ENCODE measurements around the gene TMEM9.
"Not testable (repeated sequence)": the region's sequence is repeated elsewhere in the genome, so short reads cannot be mapped to it uniquely, and the experiment has no call there.

TMEM9 gene

GRCh38 chr1:201172999-201173610, 18.8 kb upstream of the TMEM9 start:
- DNase-seq (ENCODE audit: low read depth), result no peak

- DNase-seq (ENCODE audit: low read depth), result no peak
Observed at GRCh38 chr1:201172326-201172725, 18.1 kb upstream of the TMEM9 start.

DNA sequence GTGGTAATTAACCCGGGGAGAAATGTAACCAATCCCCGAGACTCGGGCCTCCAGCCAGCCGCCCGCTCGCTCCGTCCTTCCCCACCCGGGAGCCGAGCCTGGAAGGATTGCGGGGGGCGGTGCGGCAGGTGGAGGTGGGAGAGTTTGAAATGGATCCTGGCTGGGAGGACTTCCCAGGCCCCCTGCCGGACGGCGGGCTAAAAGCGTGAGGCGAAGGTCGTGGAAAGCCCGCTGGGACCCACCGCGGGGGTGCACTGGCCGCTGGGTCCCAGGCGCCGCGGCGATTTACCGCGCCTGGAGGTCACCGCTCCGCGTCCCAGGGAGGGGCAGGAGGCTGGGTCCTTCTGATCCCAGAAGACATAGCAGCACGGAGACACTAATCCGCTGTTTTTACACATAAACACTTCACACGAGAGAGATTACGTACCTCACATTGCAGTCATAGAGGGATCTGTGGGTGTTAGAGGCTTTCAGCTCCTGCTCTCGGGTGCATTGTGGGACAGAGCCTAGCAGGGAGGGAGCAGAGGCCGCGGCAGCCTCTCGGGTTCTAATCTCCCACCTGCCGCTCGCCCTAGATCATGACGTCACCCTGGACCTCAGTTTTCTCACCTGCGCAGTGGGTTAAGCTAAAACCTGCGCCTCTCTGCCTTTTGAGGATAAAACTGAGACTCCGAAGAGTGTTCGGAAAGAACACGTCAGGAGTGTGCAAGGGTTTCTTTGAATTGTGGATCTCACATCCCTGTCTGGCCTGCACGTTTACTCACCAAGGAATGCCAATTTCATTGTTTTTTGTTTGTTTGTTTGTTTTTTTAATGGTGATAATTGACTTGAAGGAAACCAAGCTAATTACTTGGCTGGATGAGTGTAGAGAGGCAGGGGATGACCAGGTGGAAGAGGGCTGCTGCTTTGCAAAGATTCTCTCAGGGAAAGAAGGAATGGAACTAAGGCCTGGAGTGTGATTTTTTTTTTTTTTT, 17.1 kb upstream of the TMEM9 start:
- peak; percentile 26 for DNase-seq (ENCODE audit: low read depth)

DNA sequence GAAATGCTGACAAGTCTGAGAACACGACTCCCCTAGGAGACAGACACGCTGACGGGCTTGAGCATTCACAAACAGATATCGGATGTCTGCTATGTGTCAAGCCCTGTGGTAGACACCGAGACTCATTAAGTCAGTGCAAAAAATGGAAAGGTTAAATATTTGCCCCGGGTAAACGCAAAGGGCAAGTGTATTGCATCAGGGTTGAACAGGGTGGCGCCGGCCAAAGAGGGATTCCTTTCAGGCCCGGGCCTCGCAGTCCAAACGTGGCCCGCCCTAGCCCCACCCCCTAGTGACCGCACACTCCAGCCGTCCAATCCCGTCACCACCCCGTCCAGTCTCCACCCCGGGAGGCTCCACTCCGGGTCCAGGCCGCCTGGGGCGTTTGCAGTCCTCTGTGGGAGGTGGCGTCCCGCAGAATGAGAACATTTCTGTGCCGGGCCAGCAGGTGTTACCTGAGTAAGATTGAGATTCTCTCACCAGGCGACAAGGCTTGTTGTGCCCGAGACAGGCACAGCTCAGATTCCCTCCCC, 16.3 kb upstream of the TMEM9 start:
- peak; percentile 58 for DNase-seq (ENCODE audit: low read depth)

GRCh38 chr1:201169971-201170532, 15.8 kb upstream of the TMEM9 start:
- no peak for DNase-seq (ENCODE audit: low read depth)

DNA sequence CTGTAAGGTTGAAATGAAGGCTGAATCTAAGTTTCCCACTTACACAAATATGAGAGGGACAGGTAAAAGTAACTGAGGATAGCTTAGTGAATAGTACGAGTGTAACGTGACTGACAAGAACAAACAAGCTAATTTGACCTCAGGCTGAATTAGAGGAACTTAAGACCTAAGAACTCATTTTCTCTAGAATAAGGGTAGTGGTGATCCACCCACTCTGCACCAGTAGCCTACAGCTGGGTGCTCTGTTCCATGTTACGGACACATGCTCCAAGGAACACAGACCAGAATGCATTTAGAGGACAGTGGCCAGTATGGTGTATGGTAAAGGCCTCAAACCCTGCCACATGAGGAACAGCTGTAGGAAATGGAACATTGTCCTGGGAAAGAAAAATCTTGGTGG, 14.9 kb upstream of the TMEM9 start:
- DNase-seq (ENCODE audit: low read depth), result no peak

DNA sequence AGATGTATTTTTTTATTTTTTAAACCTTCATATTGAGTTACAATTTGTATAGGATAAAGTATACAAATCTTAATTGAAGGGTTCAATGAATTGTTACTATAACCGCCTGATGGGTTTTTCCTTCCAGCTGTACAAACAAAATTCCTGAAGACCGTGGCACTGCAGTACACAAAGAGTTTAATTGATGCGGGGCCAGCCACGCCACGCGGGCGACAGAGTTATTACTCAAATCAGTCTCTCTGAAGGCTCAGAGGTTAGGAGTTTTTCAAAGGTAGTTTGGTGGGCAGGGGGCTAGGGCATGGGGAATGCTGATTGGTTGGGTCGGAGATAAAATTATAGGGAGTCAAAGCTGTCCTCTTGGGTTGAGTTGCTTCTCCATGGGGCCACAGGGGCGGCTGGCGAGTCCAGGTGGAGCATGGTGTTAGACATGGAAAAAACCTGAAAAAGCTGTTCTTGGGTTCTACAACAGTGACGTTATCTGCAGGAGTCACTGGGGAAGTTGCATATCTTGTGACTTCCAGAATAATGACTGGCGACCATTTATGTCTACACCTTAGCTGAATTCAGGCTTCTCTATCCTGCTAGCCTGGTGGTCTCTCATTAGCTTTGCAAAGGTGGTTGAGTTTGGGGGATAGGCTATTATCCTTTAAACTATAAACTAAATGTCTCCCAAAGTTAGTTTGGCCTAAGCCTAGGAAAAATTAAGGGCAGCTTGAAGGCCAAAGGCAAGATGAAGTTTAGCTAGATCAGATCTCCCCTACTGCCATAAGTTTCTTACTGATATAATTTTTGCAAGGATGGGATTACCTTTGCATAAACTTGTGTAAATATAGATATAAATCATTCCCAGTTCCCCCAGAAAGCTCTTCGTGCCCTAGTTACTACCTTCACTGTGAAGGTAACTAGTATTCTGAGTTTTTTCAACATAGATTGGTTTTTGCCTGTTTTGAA, 13.0 kb upstream of the TMEM9 start:
- no peak for DNase-seq (ENCODE audit: low read depth)

GRCh38 chr1:201164645-201165044, 10.4 kb upstream of the TMEM9 start:
- no peak for DNase-seq (ENCODE audit: low read depth)

GRCh38 chr1:201163707-201164106, 9.4 kb upstream of the TMEM9 start:
- no peak for DNase-seq (ENCODE audit: low read depth)

DNA sequence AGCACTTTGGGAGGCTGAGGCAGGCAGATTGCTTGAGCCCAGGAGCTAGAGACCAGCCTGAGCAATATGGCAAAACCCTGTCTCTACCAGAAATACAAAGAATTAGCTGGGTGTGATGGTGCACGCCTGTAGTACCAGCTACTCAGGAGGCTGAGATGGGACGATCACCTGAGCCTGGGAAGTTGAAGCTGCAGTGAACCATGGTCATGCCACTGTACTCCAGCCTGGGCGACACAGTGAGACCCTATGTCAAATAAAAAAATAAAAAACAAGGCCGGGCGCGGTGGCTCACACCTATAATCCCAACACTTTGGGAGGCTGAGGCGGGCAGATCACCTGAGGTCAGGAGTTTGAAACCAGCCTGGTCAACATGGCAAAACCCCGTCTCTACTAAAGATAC, 8.8 kb upstream of the TMEM9 start:
- not testable (repeated sequence) for DNase-seq (ENCODE audit: low read depth)

GRCh38 chr1:201157949-201158348, 3.7 kb upstream of the TMEM9 start:
- DNase-seq (ENCODE audit: low read depth), result no peak

DNA sequence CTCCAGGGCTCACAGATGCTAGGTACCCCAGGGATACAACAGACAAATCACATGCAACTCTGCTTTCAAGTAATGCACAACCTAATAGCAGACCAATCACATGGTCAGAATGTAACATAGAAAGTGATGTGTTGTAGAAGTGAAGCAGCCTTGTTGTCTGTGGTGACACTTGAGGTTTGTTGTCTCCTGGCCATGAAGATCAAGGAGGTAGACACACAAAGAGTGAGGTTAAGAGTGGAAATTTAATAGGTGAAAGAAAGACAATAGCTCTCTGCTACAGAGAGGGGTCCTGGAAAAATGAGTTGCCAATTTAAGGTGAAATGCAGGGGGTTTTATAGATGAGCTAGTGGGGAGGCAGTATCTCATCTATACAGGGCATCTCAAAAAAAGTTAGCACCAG, 2.5 kb upstream of the TMEM9 start:
- no peak for DNase-seq (ENCODE audit: low read depth)

DNA sequence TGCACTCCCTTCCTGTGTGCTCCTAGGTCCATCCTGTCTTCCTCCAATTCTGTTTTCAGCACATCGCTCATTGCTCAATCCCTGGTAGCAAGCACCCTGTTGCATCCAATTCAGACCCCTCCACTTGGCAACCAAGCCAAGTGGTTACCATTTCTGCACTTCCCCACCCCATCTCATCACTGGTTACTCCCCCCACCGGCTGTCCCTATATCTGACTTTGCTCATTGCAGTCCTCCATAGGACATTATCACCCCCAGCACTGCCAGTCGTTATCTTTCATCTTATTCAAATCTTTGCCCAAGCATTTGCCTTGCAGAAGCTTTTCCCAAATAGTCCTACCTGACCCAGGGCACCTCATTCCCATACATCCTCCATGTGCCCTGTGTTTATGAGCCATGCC, 2.1 kb upstream of the TMEM9 start:
- DNase-seq (ENCODE audit: low read depth), result no peak

- DNase-seq (ENCODE audit: low read depth), result no peak
Observed at GRCh38 chr1:201155354-201155753, 1.1 kb upstream of the TMEM9 start.

DNA sequence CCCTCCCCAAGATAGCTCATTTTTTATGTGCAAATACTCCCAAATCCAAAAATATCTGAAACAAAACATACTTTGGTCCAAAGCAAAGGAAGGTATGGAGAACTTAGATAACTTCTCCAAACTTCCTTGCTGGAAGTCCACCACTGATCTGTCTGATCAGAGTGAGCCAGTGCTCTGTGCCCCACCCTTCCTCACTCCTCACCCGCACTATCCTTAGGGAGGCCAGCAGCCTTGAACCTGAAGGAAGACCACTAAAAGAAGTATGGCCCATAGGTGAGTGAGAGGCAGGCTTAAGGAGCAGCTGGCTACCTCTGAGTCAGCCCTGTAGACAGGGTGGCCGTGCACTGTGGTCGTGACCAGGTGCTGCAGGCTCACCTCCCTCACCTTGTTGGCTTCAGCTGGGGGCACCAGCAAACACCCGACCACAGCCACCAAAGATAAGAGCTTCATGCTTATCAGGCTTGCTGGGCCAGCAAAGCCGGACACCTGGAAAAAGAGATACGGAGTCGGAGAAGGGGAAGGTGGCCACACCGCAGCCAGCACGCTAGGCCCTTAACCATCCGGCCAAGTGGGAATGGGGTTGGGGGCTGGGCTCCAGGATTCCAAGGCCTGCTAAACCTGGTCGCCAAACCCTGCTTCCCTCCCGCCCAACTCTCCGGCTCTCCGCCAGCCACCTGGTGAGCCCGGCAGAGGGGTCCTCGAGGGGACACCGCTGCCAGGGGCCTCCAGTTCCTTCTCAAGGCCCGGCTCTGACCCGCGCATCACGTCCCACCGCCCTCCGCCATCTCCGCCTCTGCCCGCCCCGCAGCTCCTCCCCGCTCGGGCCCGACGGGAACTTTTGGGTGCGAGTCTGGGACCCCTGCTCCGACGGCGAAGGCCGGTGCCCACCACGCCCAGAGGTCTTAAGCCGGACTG, 543 bp downstream of the TMEM9 start:
- no peak for DNase-seq (ENCODE audit: low read depth)

DNA sequence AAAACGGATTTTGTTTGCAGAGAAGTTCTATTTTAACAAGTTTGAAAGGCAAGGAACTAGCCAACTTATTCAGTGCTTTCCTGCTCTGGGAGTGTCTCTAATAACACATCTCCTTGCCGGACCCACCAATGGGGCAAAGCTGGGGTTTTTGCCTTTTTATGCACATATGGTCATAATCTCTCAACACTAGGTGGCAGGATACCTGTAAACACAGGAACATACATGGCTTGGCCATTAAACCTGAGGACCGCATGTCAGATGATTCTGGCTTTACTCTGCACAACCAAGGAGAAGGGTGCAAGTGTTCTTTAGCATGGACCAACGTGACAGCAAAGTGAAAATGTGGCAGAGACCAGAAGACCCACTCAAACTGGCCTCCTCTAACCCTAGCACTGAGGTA, 4.9 kb downstream of the TMEM9 start:
- no peak for DNase-seq (ENCODE audit: low read depth)

GRCh38 chr1:201147396-201148015, 6.8 kb downstream of the TMEM9 start:
- no peak for DNase-seq (ENCODE audit: low read depth)

GRCh38 chr1:201146626-201147390, 7.5 kb downstream of the TMEM9 start:
- DNase-seq (ENCODE audit: low read depth), result no peak

DNA sequence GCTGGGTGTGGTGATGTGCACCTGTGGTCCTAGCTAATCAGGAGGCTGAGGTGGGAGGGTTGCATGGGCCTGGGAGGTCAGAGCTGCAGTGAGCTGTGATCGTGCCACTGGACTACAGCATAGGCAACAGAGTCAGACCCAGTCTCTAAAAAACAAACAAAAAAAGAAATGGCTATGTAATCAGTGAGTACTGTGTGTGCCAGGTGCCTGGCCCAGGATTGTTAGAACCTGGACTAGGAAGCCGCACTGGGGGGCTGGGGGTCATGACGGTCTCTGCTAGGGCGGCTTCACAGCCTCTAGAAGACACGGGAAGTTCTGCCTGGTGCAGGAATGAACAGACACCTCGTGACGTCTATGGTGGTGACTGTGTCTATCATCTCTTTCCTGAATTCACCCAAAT, 8.5 kb downstream of the TMEM9 start:
- DNase-seq (ENCODE audit: low read depth), result no peak

Data from stimulated activated CD8-positive, alpha-beta memory T cell treated with anti-CD3 and anti-CD28 coated beads, Interleukin-12 subunit alpha, Interleukin-12 subunit beta, amount 100 ng/mL, for 4 hours (primary cell).